Measurements from ENCODE around the gene CDK14.

DNA sequence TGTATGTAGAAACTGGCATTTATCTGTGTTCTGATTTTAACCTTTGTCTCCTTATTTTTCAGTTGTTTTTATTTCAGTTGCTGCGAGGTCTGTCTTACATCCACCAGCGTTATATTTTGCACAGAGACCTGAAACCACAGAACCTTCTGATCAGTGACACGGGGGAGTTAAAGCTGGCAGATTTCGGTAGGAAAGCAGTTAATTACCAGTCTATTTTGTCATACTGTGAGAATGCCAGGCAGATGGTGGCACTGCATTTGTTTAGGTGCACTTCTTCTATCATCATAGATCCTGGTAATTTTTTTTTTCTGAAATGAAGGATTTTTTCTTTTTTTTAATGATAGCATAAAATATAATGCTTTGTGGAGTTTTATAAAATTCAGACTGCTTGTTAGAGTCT, 321.4 kb downstream of the CDK14 start:
- TF ChIP-seq CTCF (IDR thresholded peaks at IDR 0.05; ENCODE audit: low read length) (no peak), EZH2 (IDR thresholded peaks at IDR 0.05; ENCODE audit: borderline replicate concordance, low read length) (no peak)
